Measurements from ENCODE around the gene C2CD5.

Gene C2CD5

GRCh38 chr12:22577667-22578066 is 33.3 kb upstream of the C2CD5 start:
- H3K4me2 ChIP-seq (ENCODE audit: low read length): no peak overlapping the region
- no peaks in the 10 kb centered on the region for H3K79me2 ChIP-seq (ENCODE audit: low read length)
- no peaks in the 10 kb centered on the region for H3K9me3 ChIP-seq (ENCODE audit: insufficient read depth, low read length)
- no peaks in the 10 kb centered on the region for H3K36me3 ChIP-seq (replicated peaks; ENCODE audit: low read depth, low read length)
- H4K20me1 ChIP-seq (ENCODE audit: insufficient read depth, low read length): no peaks in the 10 kb centered on the region
- no peak for TF ChIP-seq EZH2phosphoT487 (IDR thresholded peaks at IDR 0.05; ENCODE audit: low read depth)
- H3K4me3 ChIP-seq (ENCODE audit: low read length): no peak overlapping the region
- no peaks in the 10 kb centered on the region for H3K27me3 ChIP-seq (ENCODE audit: low read depth, low read length)
- H3K4me1 ChIP-seq (ENCODE audit: low read length): no peaks in the 10 kb centered on the region
- H2AFZ ChIP-seq (ENCODE audit: low read depth, low read length): no peak overlapping the region
- no peak overlapping the region for H3K27ac ChIP-seq (ENCODE audit: low read length)
- no peak overlapping the region for H3K9ac ChIP-seq (ENCODE audit: low read length)

GRCh38 chr12:22576473-22576872 is 32.1 kb upstream of the C2CD5 start:
- Histone ChIP-seq H3K79me2 (ENCODE audit: low read length) (no peaks in the 10 kb centered on the region), H3K27ac (ENCODE audit: low read length) (no peak overlapping the region), H3K4me3 (ENCODE audit: low read length) (no peak overlapping the region), H2AFZ (ENCODE audit: low read depth, low read length) (no peak overlapping the region), H3K9ac (ENCODE audit: low read length) (no peak overlapping the region), H3K36me3 (replicated peaks; ENCODE audit: low read depth, low read length) (no peaks in the 10 kb centered on the region), H4K20me1 (ENCODE audit: insufficient read depth, low read length) (no peaks in the 10 kb centered on the region), H3K4me1 (ENCODE audit: low read length) (no peaks in the 10 kb centered on the region), H3K4me2 (ENCODE audit: low read length) (no peak overlapping the region), H3K9me3 (ENCODE audit: insufficient read depth, low read length) (no peaks in the 10 kb centered on the region), H3K27me3 (ENCODE audit: low read depth, low read length) (no peaks in the 10 kb centered on the region)
- TF ChIP-seq EZH2phosphoT487 (IDR thresholded peaks at IDR 0.05; ENCODE audit: low read depth): no peak
- TF ChIP-seq CTCF (IDR thresholded peaks at IDR 0.05; ENCODE audit: low read depth, low read length): no peak

- no peaks in the 10 kb centered on the region for H3K79me2 ChIP-seq (ENCODE audit: low read length)
- no peak overlapping the region for H2AFZ ChIP-seq (ENCODE audit: low read depth, low read length)
- H3K27ac ChIP-seq (ENCODE audit: low read length): no peak overlapping the region
- TF ChIP-seq EZH2phosphoT487 (IDR thresholded peaks at IDR 0.05; ENCODE audit: low read depth) (no peak), CTCF (IDR thresholded peaks at IDR 0.05; ENCODE audit: low read depth, low read length) (no peak)
- no peaks in the 10 kb centered on the region for H3K4me1 ChIP-seq (ENCODE audit: low read length)
- no peaks in the 10 kb centered on the region for H4K20me1 ChIP-seq (ENCODE audit: insufficient read depth, low read length)
- no peak overlapping the region for H3K4me2 ChIP-seq (ENCODE audit: low read length)
- H3K36me3 ChIP-seq (replicated peaks; ENCODE audit: low read depth, low read length): no peaks in the 10 kb centered on the region
- H3K9me3 ChIP-seq (ENCODE audit: insufficient read depth, low read length): no peaks in the 10 kb centered on the region
- no peaks in the 10 kb centered on the region for H3K27me3 ChIP-seq (ENCODE audit: low read depth, low read length)
- no peak overlapping the region for H3K9ac ChIP-seq (ENCODE audit: low read length)
- no peak overlapping the region for H3K4me3 ChIP-seq (ENCODE audit: low read length)
Measured at GRCh38 chr12:22576065-22576464, 31.7 kb upstream of the C2CD5 start.

GRCh38 chr12:22574921-22575320 is 30.6 kb upstream of the C2CD5 start:
- no peak for TF ChIP-seq CTCF (IDR thresholded peaks at IDR 0.05; ENCODE audit: low read depth, low read length)
- no peak for TF ChIP-seq EZH2phosphoT487 (IDR thresholded peaks at IDR 0.05; ENCODE audit: low read depth)
- Histone ChIP-seq H3K4me2 (ENCODE audit: low read length) (no peak overlapping the region), H3K27me3 (ENCODE audit: low read depth, low read length) (no peaks in the 10 kb centered on the region), H3K9ac (ENCODE audit: low read length) (no peak overlapping the region), H3K4me3 (ENCODE audit: low read length) (no peak overlapping the region), H4K20me1 (ENCODE audit: insufficient read depth, low read length) (no peaks in the 10 kb centered on the region), H2AFZ (ENCODE audit: low read depth, low read length) (no peak overlapping the region), H3K4me1 (ENCODE audit: low read length) (no peaks in the 10 kb centered on the region), H3K79me2 (ENCODE audit: low read length) (no peaks in the 10 kb centered on the region), H3K27ac (ENCODE audit: low read length) (no peak overlapping the region), H3K36me3 (replicated peaks; ENCODE audit: low read depth, low read length) (no peaks in the 10 kb centered on the region), H3K9me3 (ENCODE audit: insufficient read depth, low read length) (no peaks in the 10 kb centered on the region)

GRCh38 chr12:22573181-22573580 is 28.8 kb upstream of the C2CD5 start:
- no peak for TF ChIP-seq EZH2phosphoT487 (IDR thresholded peaks at IDR 0.05; ENCODE audit: low read depth)
- TF ChIP-seq CTCF (IDR thresholded peaks at IDR 0.05; ENCODE audit: low read depth, low read length): no peak
- no peak overlapping the region for H3K27ac ChIP-seq (ENCODE audit: low read length)
- no peak overlapping the region for H3K9ac ChIP-seq (ENCODE audit: low read length)
- no peaks in the 10 kb centered on the region for H3K9me3 ChIP-seq (ENCODE audit: insufficient read depth, low read length)
- no peaks in the 10 kb centered on the region for H3K79me2 ChIP-seq (ENCODE audit: low read length)
- H3K27me3 ChIP-seq (ENCODE audit: low read depth, low read length): no peaks in the 10 kb centered on the region
- no peaks in the 10 kb centered on the region for H3K36me3 ChIP-seq (replicated peaks; ENCODE audit: low read depth, low read length)
- H3K4me2 ChIP-seq (ENCODE audit: low read length): no peak overlapping the region
- no peak overlapping the region for H2AFZ ChIP-seq (ENCODE audit: low read depth, low read length)
- H3K4me1 ChIP-seq (ENCODE audit: low read length): no peaks in the 10 kb centered on the region
- no peak overlapping the region for H3K4me3 ChIP-seq (ENCODE audit: low read length)
- H4K20me1 ChIP-seq (ENCODE audit: insufficient read depth, low read length): no peaks in the 10 kb centered on the region

Measured in OCI-LY3 (cell line).